Activated CD4-positive, alpha-beta T cell treated with anti-CD3 and anti-CD28 coated beads, Interleukin-2, amount 10 ng/mL, durations not matched to agents 7 days and 5 days (primary cell): ENCODE data around the gene DENND1A. TPM values are rescaled to one million over a fixed set of nuclear protein-coding genes. Genes with fewer than 3 reads are reported as not detected.

ENCODE experiments used
- CTCF ChIA-PET: fragments of 350-600 bp; sonication (Branson Sonifier 250); formaldehyde crosslinking; loops from one replicate; lab custom pipeline; 2021; ENCODE audit warnings: antibody characterized with exemption; lab: Charles Lee
- POLR2A ChIA-PET: fragments of 350-600 bp; sonication (Branson Sonifier 250); formaldehyde crosslinking; loops from one replicate; lab custom pipeline; 2021; ENCODE audit warnings: antibody characterized with exemption; lab: Charles Lee
- DNase-seq: peaks from one replicate; pipeline ENCODE4 v3.0.0-alpha.2; 2020
- H3K27ac Mint-ChIP-seq: one replicate; pipeline ENCODE4 v1.8.0; 2021; ENCODE audit warnings: mild to moderate bottlenecking, moderate library complexity, mixed read lengths
- H3K27me3 Mint-ChIP-seq: one replicate; pipeline ENCODE4 v1.8.0; 2021; ENCODE audit warnings: mixed read lengths
- H3K36me3 Mint-ChIP-seq: one replicate; pipeline ENCODE4 v1.8.0; 2021; ENCODE audit warnings: low read depth, mixed read lengths
- H3K4me1 Mint-ChIP-seq: one replicate; pipeline ENCODE4 v1.8.0; 2021; ENCODE audit warnings: mixed read lengths
- H3K4me3 Mint-ChIP-seq: one replicate; pipeline ENCODE4 v1.8.0; 2021; ENCODE audit warnings: mild to moderate bottlenecking, moderate library complexity, mixed read lengths
- H3K9me3 Mint-ChIP-seq: one replicate; pipeline ENCODE4 v1.8.0; 2021; ENCODE audit warnings: mixed read lengths
- total RNA-seq, 2 experiments: library from RNA; stranded (reverse); gene quantifications; one replicate each; pipeline ENCODE4 v1.2.3, GENCODE V29; 2021

Gene DENND1A
- total RNA-seq, 2 experiments from 2014 or later: 15.5 to 21.2 TPM

DNA sequence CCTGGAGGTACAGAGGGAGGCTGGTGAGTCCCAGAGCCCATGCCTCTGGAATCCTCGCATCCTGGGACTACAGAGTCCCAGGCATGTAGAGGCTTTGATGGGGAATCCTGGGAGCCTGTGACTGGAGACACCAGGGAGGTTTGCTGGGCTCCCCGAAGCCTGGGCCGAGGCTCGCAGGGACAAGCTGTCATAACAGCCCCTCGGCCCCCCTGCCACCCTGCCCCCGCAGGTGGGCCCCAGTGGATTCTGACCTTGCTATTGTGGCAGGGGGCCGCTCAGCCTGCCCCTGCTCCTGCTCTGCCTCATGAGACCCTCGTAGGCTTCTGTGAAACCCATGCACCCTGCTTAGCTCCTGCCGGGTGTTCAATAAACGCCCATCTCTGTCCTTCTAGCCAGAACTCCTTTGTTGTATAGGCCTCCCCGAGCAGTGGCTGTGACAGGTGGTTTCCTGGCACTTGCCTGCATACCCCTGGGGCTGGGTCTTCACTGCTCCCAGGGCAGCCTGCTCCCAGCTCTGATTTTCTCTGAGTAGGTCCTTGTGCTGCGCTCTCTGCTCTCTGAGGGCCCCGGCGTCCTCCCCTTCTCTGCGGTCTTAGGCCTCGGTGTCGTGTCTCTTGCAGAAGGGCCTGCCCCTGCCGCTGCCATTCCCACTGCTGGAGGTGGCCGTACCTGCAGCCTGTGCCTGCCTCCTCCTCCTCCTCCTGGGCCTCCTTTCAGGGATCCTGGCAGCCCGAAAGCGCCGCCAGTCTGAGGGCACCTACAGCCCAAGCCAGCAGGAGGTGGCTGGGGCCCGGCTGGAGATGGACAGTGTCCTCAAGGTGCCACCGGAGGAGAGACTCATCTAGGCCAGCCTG is 553.5 kb downstream of the DENND1A start:
- Mint-ChIP-seq H3K27me3 (peaks cover 34% of the 10 kb centered on the region), H3K36me3 (no peaks in the 10 kb centered on the region), H3K4me1 (no peaks in the 10 kb centered on the region), H3K27ac (no peak overlapping the region), H3K9me3 (no peaks in the 10 kb centered on the region), H3K4me3 (no peak overlapping the region)
- ChIA-PET POLR2A (no interaction called here), CTCF (interaction anchor here (1.2 to 1.3 kb wide), 2 partner anchors 9 to 32 kb away, joined by 3 to 4 read pairs; no protein-coding TSS in a partner anchor)
- DNase-seq: no peak

DNA sequence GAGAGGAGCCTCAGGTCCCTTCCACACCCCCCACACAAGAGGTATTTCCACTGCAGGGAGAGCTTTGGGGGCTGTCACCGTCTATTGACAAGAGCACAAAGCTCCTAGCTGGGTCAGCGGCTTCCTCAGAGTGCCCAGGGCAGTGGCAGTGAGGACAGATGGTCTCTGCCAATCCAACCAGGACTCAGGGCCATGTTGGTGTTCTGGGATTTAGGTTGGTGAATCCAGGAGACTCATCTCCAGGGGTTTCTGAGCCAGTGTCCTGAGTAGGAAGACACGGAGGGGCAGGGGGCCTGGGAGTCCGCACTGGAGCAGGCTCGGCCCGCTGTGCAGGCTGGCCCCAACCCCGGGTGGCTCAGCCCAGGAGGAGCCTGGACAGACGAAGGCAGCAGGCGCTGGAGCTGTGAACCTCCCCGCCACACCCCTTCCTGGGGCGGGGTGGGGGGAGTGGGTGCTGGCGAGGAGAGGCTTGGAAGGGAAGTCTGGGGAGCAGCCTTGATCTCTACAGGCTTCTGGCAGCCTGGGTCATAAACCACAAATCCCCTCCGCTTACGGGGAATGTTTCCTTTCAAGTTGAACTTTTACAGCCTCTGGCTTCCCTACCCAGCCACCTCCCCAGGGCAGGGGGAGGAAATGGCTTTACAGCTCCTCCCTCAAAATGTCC is 554.3 kb downstream of the DENND1A start:
- Mint-ChIP-seq H3K27me3 (peaks cover 34% of the 10 kb centered on the region), H3K4me1 (no peaks in the 10 kb centered on the region), H3K36me3 (no peaks in the 10 kb centered on the region), H3K27ac (no peak overlapping the region), H3K9me3 (no peaks in the 10 kb centered on the region), H3K4me3 (no peak overlapping the region)
- ChIA-PET CTCF (interaction anchor here (1.2 to 1.3 kb wide), 2 partner anchors 9 to 33 kb away, joined by 3 to 4 read pairs; no protein-coding TSS in a partner anchor), POLR2A (no interaction called here)
- no peak for DNase-seq

DNA sequence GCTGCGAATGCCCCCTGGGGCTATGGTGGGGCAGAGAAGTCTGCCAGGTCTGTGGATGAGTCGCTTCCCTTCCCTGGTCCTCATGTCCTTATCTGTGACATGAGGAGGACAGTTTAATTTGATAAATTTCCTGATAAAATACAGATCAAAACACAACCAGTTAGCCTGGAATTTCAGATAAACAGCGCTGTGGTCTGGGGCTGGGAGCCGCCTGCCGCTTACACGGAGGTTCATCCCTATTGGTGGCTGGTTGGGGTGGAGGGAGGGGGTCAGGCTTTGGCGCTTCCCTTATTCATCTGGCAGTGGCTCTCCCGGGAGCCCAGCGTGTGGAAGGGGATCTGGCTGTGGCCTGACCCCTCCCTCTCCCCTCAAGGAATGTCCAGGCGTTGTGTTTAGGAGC is 556.0 kb downstream of the DENND1A start:
- POLR2A ChIA-PET: no interaction called here
- peaks cover 34% of the 10 kb centered on the region for H3K27me3 Mint-ChIP-seq
- CTCF ChIA-PET: interaction anchor here (1.0 kb wide), 1 partner anchor 14 kb away, joined by 3 read pairs; no protein-coding TSS in a partner anchor
- H3K4me1 Mint-ChIP-seq: no peaks in the 10 kb centered on the region
- H3K9me3 Mint-ChIP-seq: no peaks in the 10 kb centered on the region
- no peaks in the 10 kb centered on the region for H3K36me3 Mint-ChIP-seq
- no peak overlapping the region for H3K4me3 Mint-ChIP-seq
- H3K27ac Mint-ChIP-seq: no peak overlapping the region
- no peak for DNase-seq

DNA sequence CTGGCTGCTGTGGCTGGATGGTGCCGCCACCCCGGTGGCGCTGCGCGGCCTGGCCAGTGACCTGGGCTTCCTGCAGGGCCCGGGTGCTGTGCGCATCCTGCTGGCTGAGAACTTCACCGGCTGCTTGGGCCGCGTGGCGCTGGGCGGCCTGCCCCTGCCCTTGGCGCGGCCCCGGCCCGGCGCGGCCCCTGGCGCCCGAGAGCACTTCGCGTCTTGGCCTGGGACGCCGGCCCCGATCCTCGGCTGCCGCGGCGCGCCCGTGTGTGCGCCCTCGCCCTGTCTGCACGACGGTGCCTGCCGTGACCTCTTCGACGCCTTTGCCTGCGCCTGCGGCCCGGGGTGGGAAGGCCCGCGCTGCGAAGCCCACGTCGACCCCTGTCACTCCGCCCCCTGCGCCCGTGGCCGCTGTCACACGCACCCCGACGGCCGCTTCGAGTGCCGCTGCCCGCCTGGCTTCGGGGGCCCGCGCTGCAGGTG is 556.4 kb downstream of the DENND1A start:
- Mint-ChIP-seq H3K36me3 (no peaks in the 10 kb centered on the region), H3K9me3 (no peaks in the 10 kb centered on the region), H3K27ac (no peak overlapping the region), H3K27me3 (peaks cover 34% of the 10 kb centered on the region), H3K4me1 (no peaks in the 10 kb centered on the region), H3K4me3 (no peak overlapping the region)
- POLR2A ChIA-PET: no interaction called here
- CTCF ChIA-PET: interaction anchor here (1.0 kb wide), 1 partner anchor 14 kb away, joined by 3 read pairs; no protein-coding TSS in a partner anchor
- no peak for DNase-seq

DNA sequence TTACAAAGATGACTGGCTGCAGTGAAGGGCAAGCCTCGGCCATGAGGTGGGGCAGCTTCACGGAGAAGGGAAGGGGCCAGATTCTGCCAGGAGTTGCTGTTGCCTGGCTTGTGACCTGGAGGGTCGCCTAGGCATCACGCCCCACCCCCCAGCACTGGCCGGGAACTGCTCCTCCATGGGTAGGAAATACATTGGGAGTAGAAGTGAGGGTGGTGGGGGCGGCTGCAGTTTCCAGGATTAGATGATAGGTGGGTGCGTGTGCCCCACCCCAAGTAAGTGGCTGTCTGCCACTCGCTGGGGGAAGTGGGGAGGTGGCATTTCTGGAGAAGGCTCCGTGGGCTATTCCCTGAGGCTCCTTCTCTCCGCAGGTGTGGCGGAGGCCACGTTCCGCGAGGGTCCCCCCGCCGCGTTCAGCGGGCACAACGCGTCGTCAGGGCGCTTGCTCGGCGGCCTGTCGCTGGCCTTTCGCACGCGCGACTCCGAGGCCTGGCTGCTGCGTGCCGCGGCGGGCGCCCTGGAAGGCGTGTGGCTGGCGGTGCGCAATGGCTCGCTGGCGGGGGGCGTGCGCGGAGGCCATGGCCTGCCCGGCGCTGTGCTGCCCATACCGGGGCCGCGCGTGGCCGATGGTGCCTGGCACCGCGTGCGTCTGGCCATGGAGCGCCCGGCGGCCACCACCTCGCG is 557.0 kb downstream of the DENND1A start:
- Mint-ChIP-seq H3K36me3 (no peaks in the 10 kb centered on the region), H3K9me3 (no peaks in the 10 kb centered on the region), H3K4me3 (no peak overlapping the region), H3K27ac (no peak overlapping the region), H3K27me3 (peaks cover 34% of the 10 kb centered on the region), H3K4me1 (no peaks in the 10 kb centered on the region)
- no peak for DNase-seq
- ChIA-PET POLR2A (no interaction called here), CTCF (no interaction called here)

DNA sequence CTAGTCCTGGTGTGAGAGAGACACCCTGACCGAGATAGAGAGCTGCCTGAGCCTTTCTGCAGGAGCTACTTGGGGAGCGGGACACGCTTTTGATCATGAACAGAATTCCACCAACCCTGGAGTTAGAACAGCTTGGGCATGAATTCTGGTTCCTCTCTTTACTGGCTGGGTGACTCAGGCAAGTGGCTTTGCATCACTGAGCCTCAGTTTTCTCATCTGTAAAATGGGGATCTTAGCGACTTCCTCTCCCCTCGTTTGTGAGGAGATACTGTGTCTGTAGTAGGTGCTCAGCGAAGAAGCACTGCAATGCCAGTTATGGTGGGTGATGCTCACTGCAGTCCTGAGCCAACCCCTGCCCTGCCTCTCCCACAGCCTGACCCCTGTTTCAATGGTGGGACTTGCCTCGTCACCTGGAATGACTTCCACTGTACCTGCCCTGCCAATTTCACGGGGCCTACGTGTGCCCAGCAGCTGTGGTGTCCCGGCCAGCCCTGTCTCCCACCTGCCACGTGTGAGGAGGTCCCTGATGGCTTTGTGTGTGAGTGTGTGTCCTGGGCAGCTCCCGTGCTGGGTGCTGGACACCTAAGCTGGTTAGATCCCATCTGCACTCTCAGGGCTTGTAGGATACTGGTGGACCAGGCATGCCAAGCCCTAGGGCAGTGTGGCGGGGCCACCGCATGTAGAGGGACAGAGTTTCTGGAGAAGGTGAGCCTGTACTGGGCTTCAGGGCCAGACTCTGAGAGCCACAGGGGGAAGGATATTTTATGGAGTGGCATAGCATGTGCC is 557.9 kb downstream of the DENND1A start:
- H3K27ac Mint-ChIP-seq: no peak overlapping the region
- H3K9me3 Mint-ChIP-seq: no peaks in the 10 kb centered on the region

DNA sequence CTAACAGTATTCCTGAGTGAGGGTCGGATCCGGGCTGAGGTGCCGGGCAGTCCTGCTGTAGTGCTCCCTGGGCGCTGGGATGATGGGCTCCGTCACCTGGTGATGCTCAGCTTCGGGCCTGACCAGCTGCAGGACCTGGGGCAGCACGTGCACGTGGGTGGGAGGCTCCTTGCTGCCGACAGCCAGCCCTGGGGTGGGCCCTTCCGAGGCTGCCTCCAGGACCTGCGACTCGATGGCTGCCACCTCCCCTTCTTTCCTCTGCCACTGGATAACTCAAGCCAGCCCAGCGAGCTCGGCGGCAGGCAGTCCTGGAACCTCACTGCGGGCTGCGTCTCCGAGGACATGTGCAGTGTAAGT is 558.7 kb downstream of the DENND1A start:
- Mint-ChIP-seq H3K27me3 (peaks cover 33% of the 10 kb centered on the region), H3K4me3 (no peak overlapping the region), H3K9me3 (no peaks in the 10 kb centered on the region), H3K4me1 (no peaks in the 10 kb centered on the region), H3K27ac (no peak overlapping the region), H3K36me3 (no peaks in the 10 kb centered on the region)
- POLR2A ChIA-PET: no interaction called here
- CTCF ChIA-PET: interaction anchor here (1.0 kb wide), 1 partner anchor 144 kb away, joined by 4 read pairs; no protein-coding TSS in a partner anchor
- no peak for DNase-seq

More for the DNA sequence above, 557.9 kb downstream of the DENND1A start:
- H3K4me1 Mint-ChIP-seq: no peaks in the 10 kb centered on the region
- peaks cover 36% of the 10 kb centered on the region for H3K27me3 Mint-ChIP-seq
- H3K4me3 Mint-ChIP-seq: no peak overlapping the region
- POLR2A ChIA-PET: no interaction called here
- CTCF ChIA-PET: interaction anchor here (1.0 kb wide), 1 partner anchor 144 kb away, joined by 4 read pairs; no protein-coding TSS in a partner anchor
- no peak for DNase-seq
- H3K36me3 Mint-ChIP-seq: no peaks in the 10 kb centered on the region

DNA sequence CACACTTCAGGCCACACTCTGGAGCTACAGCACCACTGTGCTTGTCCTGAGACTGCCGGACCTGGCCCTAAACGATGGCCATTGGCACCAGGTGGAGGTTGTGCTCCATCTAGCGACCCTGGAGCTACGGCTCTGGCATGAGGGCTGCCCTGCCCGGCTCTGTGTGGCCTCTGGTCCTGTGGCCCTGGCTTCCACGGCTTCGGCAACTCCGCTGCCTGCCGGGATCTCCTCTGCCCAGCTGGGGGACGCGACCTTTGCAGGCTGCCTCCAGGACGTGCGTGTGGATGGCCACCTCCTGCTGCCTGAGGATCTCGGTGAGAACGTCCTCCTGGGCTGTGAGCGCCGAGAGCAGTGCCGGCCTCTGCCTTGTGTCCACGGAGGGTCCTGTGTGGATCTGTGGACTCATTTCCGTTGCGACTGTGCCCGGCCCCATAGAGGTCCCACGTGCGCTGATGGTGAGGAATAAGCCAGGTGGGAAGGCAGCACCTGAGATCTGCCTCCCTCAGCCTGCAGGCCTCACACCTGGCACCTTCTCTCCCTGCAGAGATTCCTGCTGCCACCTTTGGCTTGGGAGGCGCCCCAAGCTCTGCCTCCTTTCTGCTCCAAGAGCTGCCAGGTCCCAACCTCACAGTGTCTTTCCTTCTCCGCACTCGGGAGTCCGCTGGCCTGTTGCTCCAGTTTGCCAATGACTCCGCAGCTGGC is 559.2 kb downstream of the DENND1A start:
- no peaks in the 10 kb centered on the region for H3K9me3 Mint-ChIP-seq
- no peaks in the 10 kb centered on the region for H3K36me3 Mint-ChIP-seq
- no peak overlapping the region for H3K4me3 Mint-ChIP-seq
- ChIA-PET CTCF (no interaction called here), POLR2A (no interaction called here)
- H3K27me3 Mint-ChIP-seq: peaks cover 33% of the 10 kb centered on the region
- DNase-seq: no peak
- no peak overlapping the region for H3K27ac Mint-ChIP-seq
- no peaks in the 10 kb centered on the region for H3K4me1 Mint-ChIP-seq

DNA sequence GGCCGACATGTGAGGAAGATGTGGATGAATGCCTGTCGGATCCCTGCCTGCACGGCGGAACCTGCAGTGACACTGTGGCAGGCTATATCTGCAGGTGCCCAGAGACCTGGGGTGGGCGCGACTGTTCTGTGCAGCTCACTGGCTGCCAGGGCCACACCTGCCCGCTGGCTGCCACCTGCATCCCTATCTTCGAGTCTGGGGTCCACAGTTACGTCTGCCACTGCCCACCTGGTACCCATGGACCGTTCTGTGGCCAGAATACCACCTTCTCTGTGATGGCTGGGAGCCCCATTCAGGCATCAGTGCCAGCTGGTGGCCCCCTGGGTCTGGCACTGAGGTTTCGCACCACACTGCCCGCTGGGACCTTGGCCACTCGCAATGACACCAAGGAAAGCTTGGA is 559.8 kb downstream of the DENND1A start:
- no peaks in the 10 kb centered on the region for H3K4me1 Mint-ChIP-seq
- ChIA-PET POLR2A (no interaction called here), CTCF (interaction anchor here (2.0 kb wide), 1 partner anchor 10 kb away, joined by 9 read pairs; no protein-coding TSS in a partner anchor)
- H3K9me3 Mint-ChIP-seq: no peaks in the 10 kb centered on the region
- no peaks in the 10 kb centered on the region for H3K36me3 Mint-ChIP-seq
- no peak overlapping the region for H3K4me3 Mint-ChIP-seq
- peaks cover 35% of the 10 kb centered on the region for H3K27me3 Mint-ChIP-seq
- DNase-seq: no peak
- H3K27ac Mint-ChIP-seq: no peak overlapping the region

DNA sequence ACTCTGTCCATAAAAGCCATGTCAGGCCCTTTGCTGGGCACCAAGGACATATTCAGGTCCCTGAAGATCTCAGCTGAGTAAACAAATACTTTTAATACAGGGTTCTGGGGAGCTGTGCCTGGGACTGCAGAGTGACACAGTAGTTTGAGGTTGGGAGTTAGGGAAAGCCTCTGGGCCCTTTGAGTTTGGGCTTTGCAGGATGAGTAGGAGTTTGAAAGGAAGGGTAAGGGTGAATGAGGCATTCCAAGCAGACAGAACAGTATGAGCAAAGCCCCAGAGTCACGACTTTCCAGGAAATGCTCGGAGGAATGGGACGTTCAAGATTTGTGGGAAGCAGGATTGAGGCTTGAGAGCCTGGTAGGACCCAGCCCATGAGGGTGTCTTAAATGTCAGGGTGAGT is 560.6 kb downstream of the DENND1A start:
- POLR2A ChIA-PET: no interaction called here
- no peaks in the 10 kb centered on the region for H3K36me3 Mint-ChIP-seq

DNA sequence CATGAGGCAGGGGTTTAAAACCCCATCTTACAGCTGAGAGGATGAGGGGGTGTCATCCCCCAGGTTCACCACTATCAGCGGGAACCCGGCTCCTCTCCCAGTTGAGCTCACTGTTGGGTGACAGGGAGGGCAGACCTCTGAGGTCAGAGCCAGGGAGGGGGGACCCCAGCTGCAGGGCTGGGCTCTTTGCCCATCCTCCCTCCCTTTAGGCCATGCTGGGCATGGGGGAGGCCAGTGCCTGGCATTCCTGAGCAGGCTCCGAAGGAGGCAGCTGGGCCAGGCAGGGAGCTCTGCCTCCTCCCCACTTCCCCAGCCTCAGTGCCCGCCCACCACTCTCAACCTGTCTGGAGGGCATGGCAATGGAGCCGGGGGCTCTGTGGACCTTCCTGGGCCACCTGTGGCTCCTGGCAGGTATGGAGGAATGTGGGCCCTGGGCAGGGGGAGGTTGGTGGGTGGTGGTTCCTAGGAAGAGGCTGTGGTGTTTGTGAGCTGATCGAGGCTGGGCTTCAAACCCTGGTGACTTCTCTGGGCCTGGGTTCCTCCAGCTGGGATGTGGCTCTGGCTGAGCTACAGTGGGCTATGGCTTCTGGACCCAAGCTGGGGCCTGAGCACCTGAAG is 561.3 kb downstream of the DENND1A start:
- H3K4me1 Mint-ChIP-seq: no peaks in the 10 kb centered on the region
- ChIA-PET POLR2A (no interaction called here), CTCF (interaction anchor here (0.7 to 2.0 kb wide), 4 partner anchors 8 to 19 kb away, joined by 3 to 9 read pairs (median 3); no protein-coding TSS in a partner anchor)
- no peaks in the 10 kb centered on the region for H3K9me3 Mint-ChIP-seq
- H3K36me3 Mint-ChIP-seq: no peaks in the 10 kb centered on the region
- H3K27ac Mint-ChIP-seq: no peak overlapping the region
- no peak overlapping the region for H3K4me3 Mint-ChIP-seq
- no peak for DNase-seq
- peaks cover 22% of the 10 kb centered on the region for H3K27me3 Mint-ChIP-seq

More for the DNA sequence above, 560.6 kb downstream of the DENND1A start:
- CTCF ChIA-PET: interaction anchor here (0.7 to 2.0 kb wide), 4 partner anchors 9 to 19 kb away, joined by 3 to 9 read pairs (median 3); no protein-coding TSS in a partner anchor
- H3K27me3 Mint-ChIP-seq: peaks cover 27% of the 10 kb centered on the region
- no peaks in the 10 kb centered on the region for H3K4me1 Mint-ChIP-seq
- no peak for DNase-seq
- no peak overlapping the region for H3K4me3 Mint-ChIP-seq
- H3K9me3 Mint-ChIP-seq: no peaks in the 10 kb centered on the region
- H3K27ac Mint-ChIP-seq: no peak overlapping the region
